BLaER1 (cell line): ENCODE results near the gene LY86.

Experiments
- H3K27ac ChIP-seq: shearing (Covaris generic); formaldehyde crosslinking; 2 replicates; pipeline ENCODE4 v1.8.1; 2022
- H3K27me3 ChIP-seq: shearing (Covaris generic); formaldehyde crosslinking; 2 replicates; pipeline ENCODE4 v1.8.1; 2022
- H3K36me3 ChIP-seq: shearing (Covaris generic); formaldehyde crosslinking; 2 replicates; pipeline ENCODE4 v1.8.1; 2022
- H3K4me1 ChIP-seq: shearing (Covaris generic); formaldehyde crosslinking; 2 replicates; pipeline ENCODE4 v1.8.1; 2022
- H3K4me2 ChIP-seq: shearing (Covaris generic); formaldehyde crosslinking; 2 replicates; pipeline ENCODE4 v1.8.1; 2022
- H3K4me3 ChIP-seq: shearing (Covaris generic); formaldehyde crosslinking; 2 replicates; pipeline ENCODE4 v1.8.1; 2022
- H3K9ac ChIP-seq: shearing (Covaris generic); formaldehyde crosslinking; 2 replicates; pipeline ENCODE4 v1.8.1; 2022
- H3K9me3 ChIP-seq: shearing (Covaris generic); formaldehyde crosslinking; 2 replicates; pipeline ENCODE4 v1.8.1; 2022
- H4K20me1 ChIP-seq: shearing (Covaris generic); formaldehyde crosslinking; 2 replicates; pipeline ENCODE4 v1.8.1; 2022
- Cebpa-rat ChIP-seq: shearing (Covaris generic); IDR thresholded peaks from 2 replicates; pipeline ENCODE4 v1.8.1; 2022

LY86 gene

GRCh38 chr6:6588064-6588923, at the start of gene LY86:
Gene LY86, plus strand, starts transcription at chr6:6588720. Its CDS starts 15 bp downstream, at chr6:6588735.
- Histone ChIP-seq H3K36me3 (no peaks in the 10 kb centered on the region), H3K4me1 (peaks cover 95% of the 10 kb centered on the region), H4K20me1 (no peaks in the 10 kb centered on the region), H3K9me3 (no peaks in the 10 kb centered on the region), H3K27ac (peak within 1 kb of the TSS; percentile 89), H3K27me3 (no peaks in the 10 kb centered on the region), H3K9ac (peak within 1 kb of the TSS; percentile 72), H3K4me2 (peak within 1 kb of the TSS; percentile 83), H3K4me3 (peak within 1 kb of the TSS; percentile 61)
- TF ChIP-seq Cebpa-rat = no peak

- H3K9ac ChIP-seq = no peak overlapping the region
- no peaks in the 10 kb centered on the region for H3K36me3 ChIP-seq
- no peaks in the 10 kb centered on the region for H3K27me3 ChIP-seq
- no peak overlapping the region for H3K4me3 ChIP-seq
- peaks cover 22% of the 10 kb centered on the region for H3K4me1 ChIP-seq
- no peak overlapping the region for H3K27ac ChIP-seq
- no peaks in the 10 kb centered on the region for H4K20me1 ChIP-seq
- TF ChIP-seq Cebpa-rat = no peak
- H3K4me2 ChIP-seq = no peak overlapping the region
- H3K9me3 ChIP-seq = peaks cover 8% of the 10 kb centered on the region; the same call in 1 of the 2 replicates
These were observed 49.5 kb upstream of the LY86 start for GRCh38 chr6:6539036-6539435.

DNA sequence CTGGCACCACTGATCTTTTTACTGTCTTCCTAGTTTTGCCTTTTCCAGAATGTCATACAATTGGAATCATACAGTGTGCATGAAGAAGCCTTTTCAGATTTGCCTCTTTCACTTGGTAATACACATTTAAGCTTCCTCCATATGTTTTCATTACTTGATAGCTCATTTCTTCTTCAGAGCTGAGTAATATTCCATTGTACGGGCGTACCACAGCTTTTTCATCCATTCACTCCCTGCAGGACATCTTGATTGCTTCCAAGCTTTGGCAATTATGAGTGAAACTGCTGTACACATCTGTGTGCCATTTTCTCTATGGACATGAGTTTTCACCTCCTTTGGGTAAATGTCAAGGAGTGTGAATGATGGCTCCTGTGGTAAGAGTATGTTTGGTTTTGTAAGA, 46.2 kb upstream of the LY86 start:
- TF ChIP-seq Cebpa-rat = no peak
- peaks cover 18% of the 10 kb centered on the region for H3K27me3 ChIP-seq
- H3K27ac ChIP-seq = no peak overlapping the region
- no peaks in the 10 kb centered on the region for H3K36me3 ChIP-seq
- peaks cover 39% of the 10 kb centered on the region for H3K4me1 ChIP-seq
- no peaks in the 10 kb centered on the region for H4K20me1 ChIP-seq
- no peak overlapping the region for H3K9ac ChIP-seq
- no peak overlapping the region for H3K4me3 ChIP-seq
- H3K9me3 ChIP-seq = peaks cover 8% of the 10 kb centered on the region; the same call in 1 of the 2 replicates
- no peak overlapping the region for H3K4me2 ChIP-seq

DNA sequence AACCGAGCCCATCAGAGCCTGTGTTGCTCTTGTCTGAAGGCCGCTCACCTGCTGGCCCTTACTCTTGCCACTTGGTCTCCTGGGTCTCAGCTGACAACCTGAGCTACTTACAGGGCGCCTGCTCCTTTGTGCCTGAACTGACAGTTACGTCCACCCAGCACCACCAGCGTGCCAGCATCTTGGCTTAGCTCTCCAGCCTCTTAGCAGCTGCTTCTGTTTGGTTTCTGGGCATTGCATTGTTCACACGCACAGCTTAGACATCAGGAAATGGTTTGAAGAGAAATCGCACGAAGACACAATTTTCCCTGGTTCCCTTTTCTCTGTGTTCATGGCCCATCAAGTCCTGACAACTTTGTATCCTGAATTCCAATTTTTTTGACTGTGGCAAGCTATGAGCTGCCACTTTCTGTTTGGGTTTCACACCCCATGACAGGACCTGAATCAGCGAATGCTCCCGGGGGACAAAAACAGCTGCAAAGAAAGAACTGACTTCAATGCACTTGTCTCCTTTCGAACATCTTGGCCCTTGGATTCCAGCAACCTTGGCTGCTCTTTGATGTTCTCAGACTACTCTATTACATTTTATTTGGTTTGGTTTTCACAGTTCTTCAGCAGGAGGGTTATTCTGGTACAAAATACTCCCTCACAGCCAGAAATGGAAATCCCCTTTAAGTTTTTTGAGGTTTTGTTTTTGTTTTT, 45.2 kb upstream of the LY86 start:
- peaks cover 34% of the 10 kb centered on the region for H3K4me1 ChIP-seq
- peaks cover 18% of the 10 kb centered on the region for H3K27me3 ChIP-seq
- no peak overlapping the region for H3K4me3 ChIP-seq
- no peak for TF ChIP-seq Cebpa-rat
- no peak overlapping the region for H3K9ac ChIP-seq
- H4K20me1 ChIP-seq = no peaks in the 10 kb centered on the region
- peak overlapping the region; percentile 32 for H3K4me2 ChIP-seq
- no peak overlapping the region for H3K27ac ChIP-seq
- no peaks in the 10 kb centered on the region for H3K36me3 ChIP-seq
- peaks cover 8% of the 10 kb centered on the region; the same call in 1 of the 2 replicates for H3K9me3 ChIP-seq

- Histone ChIP-seq H3K9me3 (peaks cover 8% of the 10 kb centered on the region; the same call in 1 of the 2 replicates), H3K4me2 (peak overlapping the region; percentile 99), H3K4me3 (peak overlapping the region; percentile 65), H3K36me3 (no peaks in the 10 kb centered on the region), H3K27ac (no peak overlapping the region), H3K9ac (peak overlapping the region; percentile 47; the same call in 1 of the 2 replicates), H3K27me3 (peaks cover 18% of the 10 kb centered on the region), H4K20me1 (no peaks in the 10 kb centered on the region), H3K4me1 (peaks cover 31% of the 10 kb centered on the region)
- TF ChIP-seq Cebpa-rat = no peak
These were observed 42.8 kb upstream of the LY86 start for GRCh38 chr6:6545616-6546317.

DNA sequence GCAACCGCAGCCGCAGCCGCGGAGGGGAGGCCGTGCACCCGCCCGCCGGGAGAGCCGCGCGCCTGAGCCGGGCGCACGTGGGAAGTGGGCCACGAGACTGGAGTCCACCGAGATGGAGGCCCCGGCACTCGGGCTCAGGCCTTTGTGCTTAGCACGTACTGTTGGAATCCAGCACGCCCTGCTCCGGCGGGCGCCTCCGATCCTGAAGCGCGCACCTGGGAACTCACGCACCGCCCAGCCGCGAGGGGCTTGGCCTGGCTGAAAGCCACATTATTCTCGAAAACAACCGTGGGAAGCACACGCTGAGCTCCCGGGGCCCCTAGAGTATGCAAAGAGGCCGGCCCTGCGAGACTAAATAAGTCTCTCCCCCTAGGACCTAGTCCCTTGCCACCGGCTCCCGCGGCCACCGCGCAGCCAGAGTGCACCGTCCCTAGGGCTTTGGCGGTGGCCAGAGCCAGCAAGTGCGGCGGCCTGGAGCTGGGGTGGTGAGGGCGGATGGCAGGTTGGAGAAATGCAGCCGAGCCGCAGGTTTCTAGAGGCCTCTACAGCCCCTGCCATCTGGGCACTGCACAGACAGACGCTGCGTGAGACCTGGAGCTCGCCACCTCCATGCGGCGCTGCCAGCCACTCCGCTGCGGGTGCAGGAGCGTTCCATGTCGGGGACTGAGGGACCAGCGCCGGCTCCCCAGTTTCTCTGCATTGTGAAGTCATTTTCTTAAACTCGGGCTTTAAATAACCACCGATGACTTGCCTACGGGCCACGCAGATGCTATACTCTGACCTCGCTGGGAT, 42.0 kb upstream of the LY86 start:
- H3K4me1 ChIP-seq = peaks cover 31% of the 10 kb centered on the region
- H3K27me3 ChIP-seq = peaks cover 18% of the 10 kb centered on the region
- H3K4me2 ChIP-seq = peak overlapping the region; percentile 99
- no peak overlapping the region for H3K27ac ChIP-seq
- H3K9ac ChIP-seq = peak overlapping the region; percentile 47; the same call in 1 of the 2 replicates
- TF ChIP-seq Cebpa-rat = no peak
- H3K36me3 ChIP-seq = no peaks in the 10 kb centered on the region
- peaks cover 8% of the 10 kb centered on the region; the same call in 1 of the 2 replicates for H3K9me3 ChIP-seq
- H3K4me3 ChIP-seq = peak overlapping the region; percentile 65
- H4K20me1 ChIP-seq = no peaks in the 10 kb centered on the region

DNA sequence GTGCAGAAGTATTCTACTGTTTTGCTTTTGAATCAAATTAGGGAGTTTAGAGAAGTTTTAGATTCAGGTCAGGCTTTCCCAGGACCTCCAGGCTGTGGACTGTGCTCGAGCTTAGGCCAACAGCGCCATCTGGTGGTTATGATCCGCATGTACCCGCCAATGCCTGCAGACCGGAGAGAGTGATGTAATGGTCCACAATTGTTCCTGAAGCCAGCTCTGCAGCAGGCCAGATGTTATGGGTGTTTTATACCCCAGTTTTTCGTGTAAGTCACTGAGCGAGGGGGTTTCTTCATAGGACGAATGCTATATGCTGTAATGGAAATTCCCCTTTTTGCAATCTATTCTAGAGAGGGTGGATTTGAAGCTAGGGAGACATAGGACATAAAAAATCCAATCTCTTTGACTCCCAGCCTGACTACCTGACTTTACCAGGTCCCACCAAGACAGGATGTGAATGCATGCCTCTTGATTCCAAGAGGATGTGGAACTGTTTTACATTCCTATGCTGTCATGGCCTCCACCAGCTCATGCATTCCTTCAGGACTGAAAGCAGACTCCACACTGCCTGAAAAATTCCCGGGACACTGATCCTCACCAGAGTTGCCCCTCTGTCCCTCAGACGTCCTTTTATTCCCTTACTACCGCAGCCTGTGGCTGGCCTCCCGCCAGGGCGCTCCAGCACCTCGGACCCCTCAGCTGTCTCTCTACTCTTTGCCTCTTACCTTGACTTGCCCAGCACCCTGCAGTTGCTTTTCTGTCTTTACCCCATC, 41.2 kb upstream of the LY86 start:
- Histone ChIP-seq H3K36me3 (no peaks in the 10 kb centered on the region), H3K27me3 (peaks cover 18% of the 10 kb centered on the region), H3K4me1 (peaks cover 31% of the 10 kb centered on the region), H3K9ac (no peak overlapping the region), H3K27ac (no peak overlapping the region), H3K4me3 (peak overlapping the region; percentile 65), H3K9me3 (peaks cover 6% of the 10 kb centered on the region; the same call in 1 of the 2 replicates), H4K20me1 (no peaks in the 10 kb centered on the region), H3K4me2 (peak overlapping the region; percentile 99)
- no peak for TF ChIP-seq Cebpa-rat

- H3K9me3 ChIP-seq = no peaks in the 10 kb centered on the region
- H3K4me1 ChIP-seq = no peaks in the 10 kb centered on the region
- no peaks in the 10 kb centered on the region for H3K27me3 ChIP-seq
- H3K4me2 ChIP-seq = no peak overlapping the region
- no peak overlapping the region for H3K4me3 ChIP-seq
- TF ChIP-seq Cebpa-rat = no peak
- H3K27ac ChIP-seq = no peak overlapping the region
- H4K20me1 ChIP-seq = no peaks in the 10 kb centered on the region
- no peak overlapping the region for H3K9ac ChIP-seq
- H3K36me3 ChIP-seq = no peaks in the 10 kb centered on the region
These were observed 32.3 kb upstream of the LY86 start for GRCh38 chr6:6556161-6556737.
